BJ (cell line): ENCODE data around the gene MYH7. TPM values are rescaled to one million over a fixed set of nuclear protein-coding genes. Genes with fewer than 3 reads are reported as not detected.

Experiments used
- CTCF ChIA-PET: fragments of 350-600 bp; formaldehyde crosslinking; extraction: SDS; loops from one replicate; lab custom pipeline; 2021; ENCODE audit warnings: antibody characterized with exemption, inconsistent platforms; lab: Yijun Ruan, JAX
- POLR2A ChIA-PET: fragments of 300-600 bp; sonication (Branson Sonifier 250); formaldehyde crosslinking; extraction: SDS; loops from one replicate; lab custom pipeline; 2021; ENCODE audit warnings: antibody characterized with exemption; lab: Charles Lee
- DNase-seq: peaks from one replicate; pipeline ENCODE4 v3.0.0-alpha.2; 2011; ENCODE audit warnings: low read depth
- H3K27me3 ChIP-seq: 2 replicates; pipeline ENCODE4 v1.6.0; 2011; ENCODE audit warnings: low read length; ENCODE audit not compliant: control insufficient read depth, insufficient read depth
- H3K36me3 ChIP-seq: 2 replicates; pipeline ENCODE4 v1.5.1; 2011; ENCODE audit warnings: low read length; ENCODE audit not compliant: control insufficient read depth, insufficient read depth
- H3K4me3 ChIP-seq: 2 replicates; pipeline ENCODE4 v1.5.1; 2011; ENCODE audit warnings: low read depth, mild to moderate bottlenecking, control low read depth, low read length
- CTCF ChIP-seq: IDR thresholded peaks from 2 replicates; pipeline ENCODE4 v1.5.1; 2011; ENCODE audit warnings: low read depth, mild to moderate bottlenecking, control low read depth, inconsistent platforms, low read length, moderate library complexity; ENCODE audit not compliant: insufficient read depth
- polyA plus RNA-seq: library from polyadenylated mRNA; depleted of rRNA; stranded (reverse); fragments of >200 nt; gene quantifications from 2 replicates; pipeline ENCODE4 v1.2.3, GENCODE V29; 2011

Gene MYH7
- polyA plus RNA-seq, 1 experiment = not detected

GRCh38 chr14:23449314-23449713, 13.9 kb upstream of the MYH7 start:
- ChIA-PET POLR2A (no interaction called here), CTCF (no interaction called here)
- TF ChIP-seq CTCF = no peak
- Histone ChIP-seq H3K4me3 (no peak overlapping the region), H3K27me3 (peaks cover under 1% of the 10 kb centered on the region), H3K36me3 (no peaks in the 10 kb centered on the region)
- no peak for DNase-seq

GRCh38 chr14:23447361-23448350, 12.2 kb upstream of the MYH7 start:
- CTCF ChIA-PET = interaction anchor here (1.7 kb wide), 1 partner anchor 68 kb away, joined by 4 read pairs; no protein-coding TSS in a partner anchor
- Histone ChIP-seq H3K4me3 (no peak overlapping the region), H3K27me3 (peaks cover 4% of the 10 kb centered on the region), H3K36me3 (no peaks in the 10 kb centered on the region)
- no peak for TF ChIP-seq CTCF
- POLR2A ChIA-PET = no interaction called here
- no peak for DNase-seq

GRCh38 chr14:23446291-23446851, 10.9 kb upstream of the MYH7 start:
- Histone ChIP-seq H3K4me3 (no peak overlapping the region), H3K36me3 (no peaks in the 10 kb centered on the region), H3K27me3 (peaks cover 5% of the 10 kb centered on the region)
- no peak for TF ChIP-seq CTCF
- CTCF ChIA-PET = interaction anchor here (1.7 kb wide), 1 partner anchor 66 kb away, joined by 4 read pairs; no protein-coding TSS in a partner anchor
- POLR2A ChIA-PET = no interaction called here
- no peak for DNase-seq

GRCh38 chr14:23445773-23446172, 10.3 kb upstream of the MYH7 start:
- Histone ChIP-seq H3K36me3 (no peaks in the 10 kb centered on the region), H3K4me3 (no peak overlapping the region), H3K27me3 (peaks cover 5% of the 10 kb centered on the region)
- ChIA-PET CTCF (no interaction called here), POLR2A (no interaction called here)
- DNase-seq = no peak
- no peak for TF ChIP-seq CTCF

GRCh38 chr14:23444314-23444713, 8.9 kb upstream of the MYH7 start:
- DNase-seq = no peak
- Histone ChIP-seq H3K4me3 (no peak overlapping the region), H3K27me3 (peaks cover 5% of the 10 kb centered on the region), H3K36me3 (no peaks in the 10 kb centered on the region)
- POLR2A ChIA-PET = no interaction called here
- no peak for TF ChIP-seq CTCF
- CTCF ChIA-PET = no interaction called here
